Smooth muscle cell (in vitro differentiated cells): ENCODE measurements around the gene CLIC1. TPM values are rescaled to one million over a fixed set of nuclear protein-coding genes. Genes with fewer than 3 reads are reported as not detected.

ENCODE experiments used
- DNase-seq: peaks from one replicate; lab custom pipeline; 2025; ENCODE audit not compliant: unreplicated experiment; lab: John Stamatoyannopoulos, UW
- H2AFZ ChIP-seq: fragments of 200-600 bp; sonication (generic); 2 replicates; pipeline ENCODE4 v1.6.0; 2016; ENCODE audit warnings: antibody characterized with exemption, low read depth, mild to moderate bottlenecking
- H3F3A ChIP-seq: fragments of 200-600 bp; sonication (generic); 2 replicates; pipeline ENCODE4 v1.6.0; 2017; ENCODE audit warnings: antibody characterized with exemption, low read depth
- H3K27ac ChIP-seq: fragments of 200-600 bp; sonication (generic); 2 replicates; pipeline ENCODE4 v1.5.1; 2016; ENCODE audit warnings: low read depth, mild to moderate bottlenecking
- H3K27me3 ChIP-seq: fragments of 200-600 bp; sonication (generic); 2 replicates; pipeline ENCODE4 v1.6.1; 2016; ENCODE audit warnings: low read depth, mild to moderate bottlenecking
- H3K36me3 ChIP-seq: fragments of 200-600 bp; sonication (generic); 2 replicates; pipeline ENCODE4 v1.5.1; 2016; ENCODE audit warnings: low read depth
- H3K4me1 ChIP-seq: fragments of 200-600 bp; sonication (generic); 2 replicates; pipeline ENCODE4 v1.5.1; 2016; ENCODE audit warnings: low read depth
- H3K4me2 ChIP-seq: fragments of 200-600 bp; sonication (generic); 2 replicates; pipeline ENCODE4 v1.6.0; 2016; ENCODE audit warnings: mild to moderate bottlenecking
- H3K4me3 ChIP-seq: fragments of 200-600 bp; sonication (generic); 2 replicates; pipeline ENCODE4 v1.5.1; 2016; ENCODE audit warnings: mild to moderate bottlenecking
- H3K79me2 ChIP-seq: fragments of 200-600 bp; sonication (generic); 2 replicates; pipeline ENCODE4 v1.6.0; 2016; ENCODE audit warnings: low read depth, mild to moderate bottlenecking
- H3K9ac ChIP-seq: fragments of 200-600 bp; sonication (generic); 2 replicates; pipeline ENCODE4 v1.6.0; 2016; ENCODE audit warnings: low read depth
- H3K9me3 ChIP-seq: fragments of 200-600 bp; sonication (generic); replicated peaks from 2 replicates; pipeline ENCODE4 v1.5.1; 2016; ENCODE audit warnings: low read depth
- H4K20me1 ChIP-seq: fragments of 200-600 bp; sonication (generic); 2 replicates; pipeline ENCODE4 v1.6.0; 2016; ENCODE audit warnings: low read depth
- WGBS: methylation state at CpG from one replicate; pipeline ENCODE4 v1.1.7; 2016; ENCODE audit warnings: low lambda C conversion rate; 5-methylcytosine and 5-hydroxymethylcytosine counted together
- polyA plus RNA-seq: library from polyadenylated mRNA; unstranded; fragments of >200 nt; fragmentation: Nextera tagmentation; extraction: Ambion mirVana; gene quantifications from 2 replicates; pipeline ENCODE4 v1.2.1, GENCODE V29; 2016
- total RNA-seq: library from RNA; depleted of rRNA; stranded (reverse); fragments of >200 nt; gene quantifications from 2 replicates; pipeline ENCODE4 v1.2.3, GENCODE V29; 2014
- TF ChIP-seq, protein P1 (sequence below): fragments of 200-600 bp; sonication (generic); IDR thresholded peaks from 2 replicates; pipeline ENCODE4 v1.5.1; 2017; ENCODE audit warnings: borderline replicate concordance, mild to moderate bottlenecking, antibody characterized with exemption; ENCODE audit not compliant: insufficient read depth, poor library complexity, severe bottlenecking

CLIC1 gene
- total and polyA plus RNA-seq, 2 experiments from 2014 or later: 417 to 628 TPM

- Histone ChIP-seq H3K27me3 (no peaks in the 10 kb centered on the region), H3K79me2 (peaks cover 6% of the 10 kb centered on the region), H2AFZ (no peak overlapping the region), H3K4me2 (no peak overlapping the region), H3K9me3 (no peaks in the 10 kb centered on the region), H3K27ac (no peak overlapping the region), H4K20me1 (peaks cover 11% of the 10 kb centered on the region), H3K9ac (no peak overlapping the region), H3K4me1 (peaks cover 6% of the 10 kb centered on the region), H3K36me3 (no peaks in the 10 kb centered on the region), H3F3A (peaks cover 12% of the 10 kb centered on the region), H3K4me3 (no peak overlapping the region)
- 95% methylated on average over 25 of the region's 25 CpGs for WGBS
- DNase-seq: no peak
- TF ChIP-seq, protein P1, sequence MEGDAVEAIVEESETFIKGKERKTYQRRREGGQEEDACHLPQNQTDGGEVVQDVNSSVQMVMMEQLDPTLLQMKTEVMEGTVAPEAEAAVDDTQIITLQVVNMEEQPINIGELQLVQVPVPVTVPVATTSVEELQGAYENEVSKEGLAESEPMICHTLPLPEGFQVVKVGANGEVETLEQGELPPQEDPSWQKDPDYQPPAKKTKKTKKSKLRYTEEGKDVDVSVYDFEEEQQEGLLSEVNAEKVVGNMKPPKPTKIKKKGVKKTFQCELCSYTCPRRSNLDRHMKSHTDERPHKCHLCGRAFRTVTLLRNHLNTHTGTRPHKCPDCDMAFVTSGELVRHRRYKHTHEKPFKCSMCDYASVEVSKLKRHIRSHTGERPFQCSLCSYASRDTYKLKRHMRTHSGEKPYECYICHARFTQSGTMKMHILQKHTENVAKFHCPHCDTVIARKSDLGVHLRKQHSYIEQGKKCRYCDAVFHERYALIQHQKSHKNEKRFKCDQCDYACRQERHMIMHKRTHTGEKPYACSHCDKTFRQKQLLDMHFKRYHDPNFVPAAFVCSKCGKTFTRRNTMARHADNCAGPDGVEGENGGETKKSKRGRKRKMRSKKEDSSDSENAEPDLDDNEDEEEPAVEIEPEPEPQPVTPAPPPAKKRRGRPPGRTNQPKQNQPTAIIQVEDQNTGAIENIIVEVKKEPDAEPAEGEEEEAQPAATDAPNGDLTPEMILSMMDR: no peak
Observed at GRCh38 chr6:31723980-31724691, 12.2 kb downstream of the CLIC1 start.

DNA sequence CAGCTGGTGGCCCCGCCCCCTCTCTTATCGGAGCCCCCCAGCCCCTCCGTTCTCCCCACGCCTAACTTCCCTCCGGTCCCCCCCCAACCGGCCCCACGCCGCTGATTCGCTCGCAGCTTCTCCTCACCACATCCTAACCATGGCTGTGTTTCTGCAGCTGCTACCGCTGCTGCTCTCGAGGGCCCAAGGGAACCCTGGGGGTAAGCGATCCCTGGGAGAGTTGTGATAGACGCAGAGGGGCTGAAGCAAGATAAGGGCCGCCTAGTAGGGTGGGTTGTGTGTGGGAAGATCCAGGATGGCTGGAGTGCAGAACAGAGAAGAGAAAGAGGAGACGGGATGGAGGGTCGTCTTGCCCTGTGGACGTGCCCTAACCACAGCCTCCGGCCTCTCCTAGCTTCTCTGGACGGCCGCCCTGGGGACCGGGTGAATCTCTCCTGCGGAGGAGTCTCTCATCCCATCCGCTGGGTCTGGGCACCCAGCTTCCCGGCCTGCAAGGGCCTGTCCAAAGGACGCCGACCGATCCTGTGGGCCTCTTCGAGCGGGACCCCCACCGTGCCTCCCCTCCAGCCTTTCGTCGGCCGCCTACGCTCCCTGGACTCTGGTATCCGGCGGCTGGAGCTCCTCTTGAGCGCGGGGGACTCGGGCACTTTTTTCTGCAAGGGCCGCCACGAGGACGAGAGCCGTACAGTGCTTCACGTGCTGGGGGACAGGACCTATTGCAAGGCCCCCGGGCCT, 12.9 kb downstream of the CLIC1 start, which contains the start of gene MPIG6B:
Gene MPIG6B (plus strand): TSS at position 129 of the 735 bp plus-strand sequence. CDS start 11 bp downstream, at position 140.
- H3K4me1 ChIP-seq: no peaks in the 10 kb centered on the region
- peaks cover 3% of the 10 kb centered on the region for H4K20me1 ChIP-seq
- H3K36me3 ChIP-seq: no peaks in the 10 kb centered on the region
- no peak within 1 kb of the TSS for H3K4me2 ChIP-seq
- TF ChIP-seq, protein P1: no peak
- DNase-seq: no peak
- 92% methylated on average over 46 of the region's 46 CpGs for WGBS
- no peak within 1 kb of the TSS for H2AFZ ChIP-seq
- H3K4me3 ChIP-seq: no peak within 1 kb of the TSS
- no peaks in the 10 kb centered on the region for H3K79me2 ChIP-seq
- H3F3A ChIP-seq: peaks cover 12% of the 10 kb centered on the region
- H3K9ac ChIP-seq: no peak within 1 kb of the TSS
- H3K27me3 ChIP-seq: no peaks in the 10 kb centered on the region
- no peak within 1 kb of the TSS for H3K27ac ChIP-seq
- H3K9me3 ChIP-seq: no peaks in the 10 kb centered on the region

DNA sequence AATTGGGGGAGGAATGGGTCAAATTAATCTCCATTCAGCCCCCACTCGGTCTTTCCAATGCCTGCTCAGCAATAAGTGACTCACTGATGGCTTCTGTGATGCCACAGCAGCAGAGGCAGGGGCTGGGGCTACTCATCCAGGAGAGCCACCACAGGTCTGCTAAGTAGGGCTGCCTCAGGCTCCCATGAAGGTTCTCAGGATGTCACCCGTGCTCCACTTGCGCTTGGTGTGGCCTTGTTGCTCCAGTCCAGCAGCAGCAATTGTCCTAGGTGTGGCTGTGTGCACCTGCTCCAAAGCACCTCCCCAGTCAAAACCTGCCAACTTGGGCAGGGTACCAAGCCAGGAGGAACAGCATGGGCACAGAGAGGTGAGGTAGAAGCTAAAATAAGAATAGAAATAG, 14.2 kb downstream of the CLIC1 start:
- no peak overlapping the region for H3K4me3 ChIP-seq
- H3K27ac ChIP-seq: no peak overlapping the region
- H3K9ac ChIP-seq: no peak overlapping the region
- no peak overlapping the region for H3K4me2 ChIP-seq
- WGBS: 90% methylated on average over 3 of the region's 3 CpGs
- H3K36me3 ChIP-seq: no peaks in the 10 kb centered on the region
- no peaks in the 10 kb centered on the region for H3K9me3 ChIP-seq
- no peaks in the 10 kb centered on the region for H4K20me1 ChIP-seq
- H3K27me3 ChIP-seq: no peaks in the 10 kb centered on the region
- DNase-seq: no peak
- TF ChIP-seq, protein P1: no peak
- H3K79me2 ChIP-seq: no peaks in the 10 kb centered on the region
- H3K4me1 ChIP-seq: no peaks in the 10 kb centered on the region
- peaks cover 10% of the 10 kb centered on the region for H3F3A ChIP-seq
- no peak overlapping the region for H2AFZ ChIP-seq
